GM23338 (cell line): ENCODE data around the gene TPR.

Experiments used
- CREB1 ChIP-seq: fragments of 250-450 bp; sonication (Bioruptor Pico); IDR thresholded peaks from 2 replicates; pipeline ENCODE4 v1.5.0; 2020; ENCODE audit warnings: low read depth, mild to moderate bottlenecking, moderate library complexity
- EZH2 ChIP-seq: fragments of 200-600 bp; sonication (generic); IDR thresholded peaks from one replicate; pipeline ENCODE4 v1.8.0; 2017; ENCODE audit warnings: antibody characterized with exemption, mild to moderate bottlenecking, low read depth; ENCODE audit not compliant: unreplicated experiment
- JUNB ChIP-seq: IDR thresholded peaks from one replicate; pipeline ENCODE4 v1.6.1; 2016; ENCODE audit warnings: antibody characterized with exemption; ENCODE audit not compliant: unreplicated experiment
- REST ChIP-seq: IDR thresholded peaks from one replicate; pipeline ENCODE4 v1.6.1; 2018; ENCODE audit warnings: antibody characterized with exemption; ENCODE audit not compliant: unreplicated experiment
- ZNF331 ChIP-seq: fragments of 250-450 bp; sonication (Bioruptor Pico); IDR thresholded peaks from 2 replicates; pipeline ENCODE4 v1.5.0; 2020; ENCODE audit warnings: low read depth, mild to moderate bottlenecking, moderate library complexity
- TF ChIP-seq, protein P1 (sequence below), 2 experiments: fragments of 200-600 bp in 1 of 2; sonication (generic) in 1 of 2; conservative IDR thresholded peaks; 2 replicates each; pipeline versions ENCODE4 v1.5.1 to v1.6.1; 2016 to 2017; ENCODE audit warnings: antibody characterized with exemption in 2 of 2, low read depth in 2 of 2, mild to moderate bottlenecking in 2 of 2, moderate library complexity in 1 of 2

GRCh38 chr1:186297439-186298045 is 77.5 kb downstream of the TPR start:
- TF ChIP-seq EZH2 (no peak), JUNB (no peak), REST (no peak), ZNF331 (CRISPR knock-in tag) (no peak), CREB1 (CRISPR knock-in tag) (no peak)
- TF ChIP-seq, protein P1, sequence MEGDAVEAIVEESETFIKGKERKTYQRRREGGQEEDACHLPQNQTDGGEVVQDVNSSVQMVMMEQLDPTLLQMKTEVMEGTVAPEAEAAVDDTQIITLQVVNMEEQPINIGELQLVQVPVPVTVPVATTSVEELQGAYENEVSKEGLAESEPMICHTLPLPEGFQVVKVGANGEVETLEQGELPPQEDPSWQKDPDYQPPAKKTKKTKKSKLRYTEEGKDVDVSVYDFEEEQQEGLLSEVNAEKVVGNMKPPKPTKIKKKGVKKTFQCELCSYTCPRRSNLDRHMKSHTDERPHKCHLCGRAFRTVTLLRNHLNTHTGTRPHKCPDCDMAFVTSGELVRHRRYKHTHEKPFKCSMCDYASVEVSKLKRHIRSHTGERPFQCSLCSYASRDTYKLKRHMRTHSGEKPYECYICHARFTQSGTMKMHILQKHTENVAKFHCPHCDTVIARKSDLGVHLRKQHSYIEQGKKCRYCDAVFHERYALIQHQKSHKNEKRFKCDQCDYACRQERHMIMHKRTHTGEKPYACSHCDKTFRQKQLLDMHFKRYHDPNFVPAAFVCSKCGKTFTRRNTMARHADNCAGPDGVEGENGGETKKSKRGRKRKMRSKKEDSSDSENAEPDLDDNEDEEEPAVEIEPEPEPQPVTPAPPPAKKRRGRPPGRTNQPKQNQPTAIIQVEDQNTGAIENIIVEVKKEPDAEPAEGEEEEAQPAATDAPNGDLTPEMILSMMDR (conservative IDR thresholded peaks at IDR 0.05; ENCODE audit: low read depth in 2 of 2) = no peak
